Measurements from ENCODE around the gene PPP1R9A. TPM values are rescaled to one million over a fixed set of nuclear protein-coding genes. Genes with fewer than 3 reads are reported as not detected.

PPP1R9A gene
- total RNA-seq, 2 experiments from 2014 or later = not detected

DNA sequence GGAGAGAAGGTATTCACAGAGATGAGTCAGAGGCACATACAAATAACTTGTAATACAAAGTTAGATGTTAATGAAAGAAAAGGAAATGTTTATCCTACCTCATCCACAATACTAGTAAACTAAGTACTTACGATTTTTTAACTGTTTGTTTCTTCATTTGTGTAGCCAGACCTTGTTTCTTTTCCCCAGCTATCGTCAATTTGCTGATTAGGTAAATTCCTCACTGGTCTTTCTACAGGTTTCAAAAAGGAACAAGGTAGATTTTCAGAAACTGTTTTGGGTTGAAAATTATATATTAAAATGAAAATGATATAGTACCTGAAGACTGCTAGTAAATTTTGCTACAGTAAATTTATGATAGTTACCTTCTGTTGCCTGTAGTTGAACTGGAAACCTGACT lies 360.4 kb downstream of the PPP1R9A start:
- Mint-ChIP-seq H3K4me3 (no peak overlapping the region), H3K27ac (no peak overlapping the region), H3K36me3 (ENCODE audit: low read depth) (no peaks in the 10 kb centered on the region), H3K9me3 (no peaks in the 10 kb centered on the region), H3K27me3 (peaks cover 5% of the 10 kb centered on the region), H3K4me1 (no peaks in the 10 kb centered on the region)
- no peak for DNase-seq
- POLR2A ChIA-PET = no interaction called here
- CTCF ChIA-PET = no interaction called here

DNA sequence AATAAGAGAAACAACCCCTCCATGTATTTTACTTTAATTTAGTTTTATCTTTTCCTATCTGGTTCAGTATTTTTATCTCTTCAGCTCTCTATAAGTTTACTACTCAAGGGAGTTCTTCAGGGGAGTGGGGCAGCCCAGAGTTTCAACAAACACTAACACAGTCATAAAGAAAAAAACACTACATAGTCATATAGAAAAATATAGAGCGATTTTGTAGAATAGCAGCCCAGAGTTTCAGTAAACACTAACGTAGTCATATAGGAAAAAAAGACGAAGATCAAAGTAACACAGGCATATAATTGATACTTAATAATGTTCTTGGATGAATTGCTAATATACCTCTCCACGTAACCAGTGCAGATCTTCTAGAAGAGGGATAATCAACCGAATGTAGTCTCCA lies 362.2 kb downstream of the PPP1R9A start:
- CTCF ChIA-PET = no interaction called here
- POLR2A ChIA-PET = interaction anchor here (0.7 kb wide), 1 partner anchor 231 kb away, joined by 6 read pairs; no protein-coding TSS in a partner anchor
- Mint-ChIP-seq H3K36me3 (ENCODE audit: low read depth) (no peaks in the 10 kb centered on the region), H3K9me3 (no peaks in the 10 kb centered on the region), H3K27me3 (peaks cover 4% of the 10 kb centered on the region), H3K4me1 (no peaks in the 10 kb centered on the region), H3K4me3 (no peak overlapping the region), H3K27ac (no peak overlapping the region)
- no peak for DNase-seq

DNA sequence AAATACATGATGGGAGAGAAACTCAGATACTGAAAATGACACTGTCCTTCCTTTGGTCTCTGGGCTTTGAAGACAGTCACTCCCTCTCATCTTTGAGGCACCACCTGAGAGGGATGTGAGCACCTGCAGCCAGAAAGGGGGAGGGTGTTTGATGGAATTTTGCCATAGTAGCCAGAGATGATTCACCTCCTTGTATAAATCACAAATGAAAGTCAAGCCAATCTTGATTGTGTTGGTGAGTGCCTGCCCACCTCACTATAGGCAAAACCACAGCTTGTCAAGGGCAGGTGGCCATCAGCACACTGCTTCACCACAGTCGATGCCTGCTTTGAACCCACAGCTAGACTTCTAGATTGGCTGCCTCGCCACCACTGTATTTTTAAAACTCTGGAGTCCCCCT lies 368.7 kb downstream of the PPP1R9A start:
- Mint-ChIP-seq H3K36me3 (ENCODE audit: low read depth) (no peaks in the 10 kb centered on the region), H3K27me3 (peaks cover 9% of the 10 kb centered on the region), H3K4me3 (no peak overlapping the region), H3K4me1 (no peaks in the 10 kb centered on the region), H3K9me3 (no peaks in the 10 kb centered on the region), H3K27ac (no peak overlapping the region)
- DNase-seq = no peak
- ChIA-PET CTCF (no interaction called here), POLR2A (no interaction called here)

DNA sequence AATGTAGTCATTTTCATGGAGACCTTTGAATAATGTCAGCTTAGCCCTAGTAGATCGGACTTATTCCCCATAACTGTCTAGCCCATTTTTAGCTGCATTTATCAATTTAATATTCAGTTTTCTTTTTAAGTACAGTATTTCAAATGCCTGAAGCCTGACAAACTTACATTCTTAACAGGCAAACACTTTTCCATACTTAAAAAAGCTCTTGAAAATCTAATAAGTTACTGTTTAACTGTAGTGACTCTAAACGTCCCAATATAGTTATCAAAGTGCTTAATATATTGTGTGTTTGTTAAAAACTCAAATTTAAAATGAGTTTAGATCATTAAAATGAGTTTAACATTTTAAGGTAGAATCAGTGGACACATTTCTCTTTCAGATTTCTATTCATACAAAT lies 372.0 kb downstream of the PPP1R9A start:
- no peak overlapping the region for H3K27ac Mint-ChIP-seq
- no peaks in the 10 kb centered on the region for H3K9me3 Mint-ChIP-seq
- CTCF ChIA-PET = no interaction called here
- POLR2A ChIA-PET = no interaction called here
- DNase-seq = no peak
- H3K4me1 Mint-ChIP-seq = no peaks in the 10 kb centered on the region
- no peak overlapping the region for H3K4me3 Mint-ChIP-seq
- H3K27me3 Mint-ChIP-seq = peaks cover 9% of the 10 kb centered on the region
- H3K36me3 Mint-ChIP-seq (ENCODE audit: low read depth) = no peaks in the 10 kb centered on the region

DNA sequence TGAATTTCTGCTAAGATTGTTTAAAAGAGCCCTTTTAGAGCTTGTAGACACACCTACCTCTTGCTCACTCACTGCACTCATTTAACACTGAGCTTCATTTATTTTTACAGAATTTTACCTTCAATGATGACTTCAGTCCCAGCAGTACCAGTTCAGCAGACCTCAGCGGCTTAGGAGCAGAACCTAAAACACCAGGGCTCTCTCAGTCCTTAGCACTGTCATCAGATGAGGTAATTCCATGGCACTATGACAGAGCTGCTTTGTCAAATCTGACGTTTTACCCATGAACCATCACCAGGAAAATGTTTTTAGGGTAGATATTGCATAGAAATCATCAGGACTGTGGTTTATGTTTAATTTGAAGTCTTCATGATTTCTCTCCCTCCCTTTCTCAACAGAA lies 378.7 kb downstream of the PPP1R9A start:
- Mint-ChIP-seq H3K27ac (no peak overlapping the region), H3K27me3 (peaks cover 9% of the 10 kb centered on the region), H3K4me1 (no peaks in the 10 kb centered on the region), H3K9me3 (no peaks in the 10 kb centered on the region), H3K36me3 (ENCODE audit: low read depth) (no peaks in the 10 kb centered on the region), H3K4me3 (no peak overlapping the region)
- ChIA-PET CTCF (no interaction called here), POLR2A (no interaction called here)
- DNase-seq = no peak

DNA sequence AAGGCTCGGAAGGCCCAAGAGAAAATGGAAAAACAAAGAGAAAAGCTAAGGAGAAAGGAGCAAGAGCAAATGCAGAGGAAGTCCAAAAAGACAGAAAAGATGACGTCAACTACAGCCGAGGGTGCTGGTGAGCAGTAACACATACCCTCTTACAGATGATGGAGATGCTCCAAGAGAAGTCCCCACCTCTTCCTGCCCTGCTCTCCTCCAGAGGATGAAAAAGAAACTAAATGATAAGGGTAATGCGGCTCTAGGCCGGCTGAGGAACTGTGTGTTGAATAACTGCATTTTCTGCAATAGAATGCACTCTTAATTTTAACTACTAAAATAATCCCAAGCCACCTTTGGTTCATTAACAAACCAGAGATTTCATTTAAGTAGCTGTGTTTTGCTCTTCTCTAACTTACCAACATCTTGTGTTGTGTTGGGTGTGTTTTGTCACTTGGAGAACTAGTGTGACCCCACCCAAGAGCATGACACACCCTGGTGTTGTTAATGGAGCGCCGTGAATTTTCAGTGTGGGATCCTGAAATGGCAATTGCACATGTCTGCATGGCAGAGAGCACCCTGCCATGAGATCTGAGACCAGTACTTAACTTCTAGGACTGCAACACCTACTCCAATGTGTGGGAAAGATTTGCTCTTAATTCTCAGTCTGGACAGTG lies 382.9 kb downstream of the PPP1R9A start:
- no peak overlapping the region for H3K4me3 Mint-ChIP-seq
- H3K4me1 Mint-ChIP-seq = no peaks in the 10 kb centered on the region
- DNase-seq = no peak
- CTCF ChIA-PET = no interaction called here
- no peaks in the 10 kb centered on the region for H3K9me3 Mint-ChIP-seq
- H3K27ac Mint-ChIP-seq = no peak overlapping the region
- POLR2A ChIA-PET = no interaction called here
- H3K27me3 Mint-ChIP-seq = peaks cover 9% of the 10 kb centered on the region
- H3K36me3 Mint-ChIP-seq (ENCODE audit: low read depth) = no peaks in the 10 kb centered on the region

DNA sequence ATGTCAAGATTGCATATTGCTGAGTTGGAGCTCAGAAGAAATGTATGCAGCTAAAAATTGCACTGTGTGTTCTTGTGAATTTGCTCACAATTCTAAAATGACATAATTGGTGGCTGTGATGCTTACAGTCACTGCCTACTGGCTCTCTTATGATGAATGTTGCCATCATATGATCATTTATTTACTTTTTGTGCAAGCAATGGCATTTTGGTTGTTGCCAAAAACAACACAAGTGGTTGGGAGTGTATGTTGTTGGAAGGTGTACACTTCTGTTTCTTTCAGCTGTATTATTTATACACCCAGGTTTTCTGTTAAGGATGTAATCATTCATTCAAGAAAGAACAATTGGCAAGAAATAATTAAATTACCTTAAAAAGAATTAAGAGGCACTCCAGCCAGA lies 388.0 kb downstream of the PPP1R9A start:
- CTCF ChIA-PET = no interaction called here

DNA sequence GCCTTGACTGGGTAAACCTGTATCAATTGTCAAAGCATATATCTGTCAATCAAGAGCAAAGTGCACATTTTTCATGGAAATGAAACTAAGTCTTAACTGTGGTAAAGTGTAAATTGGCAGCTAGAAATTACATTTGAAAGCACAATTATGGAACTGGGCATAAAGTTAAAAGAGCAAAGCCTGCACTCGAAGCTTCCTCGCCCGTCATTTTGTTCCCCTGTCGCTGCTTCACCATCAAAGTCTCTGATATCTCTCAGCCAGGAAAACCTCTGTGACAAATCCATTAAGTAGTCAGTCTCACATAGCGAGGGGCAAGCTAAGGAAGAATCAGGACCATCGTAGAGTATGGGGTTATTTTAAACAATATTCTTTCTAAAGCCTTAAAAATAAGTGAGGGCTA lies 389.1 kb downstream of the PPP1R9A start:
- no peak overlapping the region for H3K4me3 Mint-ChIP-seq
- POLR2A ChIA-PET = no interaction called here
- H3K27me3 Mint-ChIP-seq = peaks cover 4% of the 10 kb centered on the region
- no peaks in the 10 kb centered on the region for H3K36me3 Mint-ChIP-seq (ENCODE audit: low read depth)
- no peaks in the 10 kb centered on the region for H3K4me1 Mint-ChIP-seq
- DNase-seq = no peak
- no peak overlapping the region for H3K27ac Mint-ChIP-seq
- CTCF ChIA-PET = no interaction called here
- H3K9me3 Mint-ChIP-seq = no peaks in the 10 kb centered on the region

More for the DNA sequence above, 388.0 kb downstream of the PPP1R9A start:
- no peak for DNase-seq
- no peaks in the 10 kb centered on the region for H3K9me3 Mint-ChIP-seq
- no peak overlapping the region for H3K27ac Mint-ChIP-seq
- peaks cover 4% of the 10 kb centered on the region for H3K27me3 Mint-ChIP-seq
- POLR2A ChIA-PET = no interaction called here
- H3K36me3 Mint-ChIP-seq (ENCODE audit: low read depth) = no peaks in the 10 kb centered on the region
- H3K4me1 Mint-ChIP-seq = no peaks in the 10 kb centered on the region
- no peak overlapping the region for H3K4me3 Mint-ChIP-seq

DNA sequence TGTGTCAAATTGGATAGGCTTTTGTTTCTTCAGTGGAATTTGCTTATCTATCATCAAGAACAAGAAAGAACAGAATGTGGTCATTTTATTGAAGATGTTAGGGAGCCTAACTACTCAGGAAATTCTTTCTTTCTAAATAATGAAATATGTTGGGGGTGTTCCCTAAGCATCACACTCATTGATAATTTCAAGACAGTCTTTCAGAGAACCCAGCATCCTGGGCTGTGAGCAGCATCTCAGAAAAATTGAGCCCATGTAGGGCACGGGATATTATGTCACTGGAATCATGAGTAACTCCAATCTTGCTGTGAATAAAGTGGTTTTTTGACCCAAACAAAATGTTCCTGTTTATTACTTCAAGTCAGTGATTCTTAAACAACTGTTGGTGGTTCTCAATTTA lies 389.6 kb downstream of the PPP1R9A start:
- Mint-ChIP-seq H3K27ac (no peak overlapping the region), H3K36me3 (ENCODE audit: low read depth) (no peaks in the 10 kb centered on the region), H3K4me1 (no peaks in the 10 kb centered on the region), H3K27me3 (peaks cover 2% of the 10 kb centered on the region), H3K9me3 (no peaks in the 10 kb centered on the region), H3K4me3 (no peak overlapping the region)
- CTCF ChIA-PET = no interaction called here
- POLR2A ChIA-PET = no interaction called here
- no peak for DNase-seq

DNA sequence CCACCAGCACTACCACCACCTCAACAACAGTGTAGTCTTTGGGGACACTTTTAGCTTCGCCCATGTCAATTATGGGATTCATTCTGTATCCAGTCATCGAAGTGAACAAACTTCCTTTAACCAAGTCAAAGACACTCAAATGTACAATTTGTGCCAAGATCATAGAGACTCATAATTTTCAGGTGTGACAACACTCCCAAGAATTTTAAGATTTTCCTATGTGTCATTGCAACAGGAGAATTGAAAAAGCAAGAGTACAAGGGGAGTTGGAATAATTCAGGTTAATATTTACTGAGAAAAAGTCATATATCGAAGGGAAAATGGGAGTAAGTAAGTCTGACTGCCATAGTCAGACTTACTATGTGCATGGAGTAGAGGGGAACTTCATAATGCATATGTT lies 390.7 kb downstream of the PPP1R9A start:
- Mint-ChIP-seq H3K27me3 (peaks cover 2% of the 10 kb centered on the region), H3K4me3 (no peak overlapping the region), H3K9me3 (no peaks in the 10 kb centered on the region), H3K36me3 (ENCODE audit: low read depth) (no peaks in the 10 kb centered on the region), H3K4me1 (no peaks in the 10 kb centered on the region), H3K27ac (no peak overlapping the region)
- POLR2A ChIA-PET = no interaction called here
- CTCF ChIA-PET = no interaction called here
- DNase-seq = no peak

DNA sequence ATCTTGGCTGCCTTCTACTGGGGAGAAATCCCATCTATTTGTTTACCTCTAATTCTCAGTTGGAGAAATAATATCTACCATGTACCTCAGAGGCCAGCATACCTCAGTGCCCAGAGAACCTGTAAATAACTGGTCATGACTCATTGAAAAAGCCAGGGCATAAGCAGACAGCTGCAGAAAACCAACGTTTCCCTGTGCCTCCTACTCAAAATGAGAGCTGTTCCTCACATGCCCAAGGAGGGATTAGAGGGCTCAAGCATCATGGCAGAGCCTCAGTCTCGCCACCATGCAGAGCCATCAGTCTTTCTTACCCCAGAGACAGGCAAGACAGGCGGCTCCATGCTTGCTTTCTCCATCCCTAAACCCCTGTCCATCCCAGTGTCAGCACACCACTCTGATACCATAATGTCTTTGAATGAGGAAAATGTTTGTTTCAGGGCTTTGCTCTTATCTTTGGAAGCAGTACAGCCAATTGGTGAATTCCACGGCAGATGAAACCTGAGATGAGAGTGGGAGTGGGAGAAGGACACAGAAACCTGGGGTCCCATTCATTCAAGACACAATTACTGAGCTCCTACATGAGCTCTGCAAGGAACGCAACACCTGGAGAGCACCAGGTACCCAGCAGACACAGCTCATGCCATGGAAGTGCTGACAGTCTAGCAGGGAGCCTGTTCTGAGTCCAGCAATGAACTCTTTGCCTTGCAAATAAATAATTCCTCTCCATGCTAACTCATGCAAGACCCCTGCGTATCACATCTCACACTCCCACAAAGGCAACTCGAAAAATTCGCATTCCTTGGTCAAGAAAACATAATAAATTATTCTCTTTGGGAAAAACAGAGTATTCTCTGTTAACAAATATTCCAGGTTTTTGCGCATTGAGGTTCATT lies 395.9 kb downstream of the PPP1R9A start:
- Mint-ChIP-seq H3K9me3 (no peaks in the 10 kb centered on the region), H3K4me3 (no peak overlapping the region), H3K36me3 (ENCODE audit: low read depth) (no peaks in the 10 kb centered on the region), H3K27ac (no peak overlapping the region), H3K27me3 (peaks cover 3% of the 10 kb centered on the region), H3K4me1 (no peaks in the 10 kb centered on the region)
- ChIA-PET POLR2A (no interaction called here), CTCF (no interaction called here)
- DNase-seq = no peak

DNA sequence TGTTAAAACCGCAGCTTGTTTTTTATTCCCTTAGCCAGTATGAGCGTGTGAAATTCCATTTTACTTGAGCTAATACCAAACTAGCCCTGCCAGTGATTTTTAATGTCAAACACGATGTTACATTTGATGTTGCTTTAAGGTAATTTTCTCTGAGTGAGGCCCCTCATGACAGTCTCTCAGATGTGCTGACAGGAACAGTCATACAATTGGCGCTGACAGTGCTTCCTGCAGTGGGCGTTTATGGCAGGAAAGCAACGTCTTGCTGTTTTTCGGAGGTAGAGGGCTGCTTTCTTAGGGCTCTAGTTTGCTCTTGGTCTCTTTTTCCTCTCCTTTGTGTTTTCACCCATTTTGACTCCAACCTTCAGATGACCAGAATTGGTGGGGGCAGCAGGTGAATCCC lies 397.6 kb downstream of the PPP1R9A start:
- H3K27me3 Mint-ChIP-seq = peaks cover 5% of the 10 kb centered on the region
- H3K36me3 Mint-ChIP-seq (ENCODE audit: low read depth) = no peaks in the 10 kb centered on the region
- H3K4me3 Mint-ChIP-seq = no peak overlapping the region
- POLR2A ChIA-PET = no interaction called here
- H3K27ac Mint-ChIP-seq = no peak overlapping the region
- no peaks in the 10 kb centered on the region for H3K9me3 Mint-ChIP-seq
- no peaks in the 10 kb centered on the region for H3K4me1 Mint-ChIP-seq
- CTCF ChIA-PET = no interaction called here
- no peak for DNase-seq

DNA sequence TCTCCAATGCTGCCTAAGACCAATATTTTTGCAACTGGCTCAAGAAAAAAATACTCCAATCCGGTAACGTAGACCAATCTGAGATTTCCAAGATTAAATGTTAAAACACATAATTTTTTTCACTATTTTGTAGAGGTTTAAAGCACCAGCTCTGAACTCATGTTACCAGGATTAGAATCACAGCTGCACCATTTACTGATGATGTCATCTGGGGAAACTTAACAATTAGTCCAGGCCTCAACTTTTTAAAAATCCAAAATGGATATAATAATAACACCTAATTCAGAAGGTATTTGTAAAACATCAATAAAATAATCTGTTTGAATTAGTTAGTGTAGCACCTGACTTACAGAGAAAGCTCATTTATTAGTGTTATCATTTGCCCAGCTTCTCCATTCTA lies 402.6 kb downstream of the PPP1R9A start:
- H3K4me3 Mint-ChIP-seq = no peak overlapping the region
- H3K36me3 Mint-ChIP-seq (ENCODE audit: low read depth) = no peaks in the 10 kb centered on the region
- ChIA-PET CTCF (interaction anchor here (1.8 kb wide), 1 partner anchor 11 kb away, joined by 3 read pairs; no protein-coding TSS in a partner anchor), POLR2A (no interaction called here)
- H3K4me1 Mint-ChIP-seq = no peaks in the 10 kb centered on the region
- H3K27me3 Mint-ChIP-seq = peaks cover 5% of the 10 kb centered on the region
- no peak for DNase-seq
- no peaks in the 10 kb centered on the region for H3K9me3 Mint-ChIP-seq
- no peak overlapping the region for H3K27ac Mint-ChIP-seq

DNA sequence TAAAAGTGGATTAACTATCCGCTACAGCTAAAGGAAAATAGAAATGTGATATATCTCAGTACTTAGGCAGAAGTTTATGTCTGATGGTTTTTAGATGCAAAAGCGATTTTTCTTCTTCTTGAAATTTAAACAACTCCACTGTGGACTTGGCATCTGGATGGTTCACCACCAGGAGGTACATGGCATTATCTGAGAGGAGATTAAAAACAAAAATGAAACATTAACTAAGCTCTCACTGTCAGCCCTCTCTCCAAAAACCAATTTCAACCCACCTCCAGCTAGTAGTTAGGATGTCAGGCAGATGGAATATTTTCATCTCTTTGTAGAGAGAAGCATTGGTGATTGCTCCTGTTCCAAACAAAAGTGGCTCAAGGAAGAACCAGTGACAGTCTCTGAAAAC lies 404.0 kb downstream of the PPP1R9A start:
- CTCF ChIA-PET = interaction anchor here (1.8 kb wide), 1 partner anchor 9 kb away, joined by 3 read pairs; no protein-coding TSS in a partner anchor
- peaks cover 4% of the 10 kb centered on the region for H3K27me3 Mint-ChIP-seq
- POLR2A ChIA-PET = no interaction called here
- no peak for DNase-seq
- no peak overlapping the region for H3K4me3 Mint-ChIP-seq
- H3K9me3 Mint-ChIP-seq = no peaks in the 10 kb centered on the region
- H3K36me3 Mint-ChIP-seq (ENCODE audit: low read depth) = no peaks in the 10 kb centered on the region
- H3K27ac Mint-ChIP-seq = no peak overlapping the region
- no peaks in the 10 kb centered on the region for H3K4me1 Mint-ChIP-seq

Measured in activated CD4-positive, alpha-beta T cell treated with anti-CD3 and anti-CD28 coated beads, Interleukin-2, amount 10 ng/mL, durations not matched to agents 7 days and 5 days (primary cell).